Measurements from ENCODE around the gene CHRDL1. TPM values are rescaled to one million over a fixed set of nuclear protein-coding genes. Genes with fewer than 3 reads are reported as not detected.
A peak's percentile ranks its signal among the peaks of the same experiment; 100 is the strongest.

CHRDL1 gene, protein sequence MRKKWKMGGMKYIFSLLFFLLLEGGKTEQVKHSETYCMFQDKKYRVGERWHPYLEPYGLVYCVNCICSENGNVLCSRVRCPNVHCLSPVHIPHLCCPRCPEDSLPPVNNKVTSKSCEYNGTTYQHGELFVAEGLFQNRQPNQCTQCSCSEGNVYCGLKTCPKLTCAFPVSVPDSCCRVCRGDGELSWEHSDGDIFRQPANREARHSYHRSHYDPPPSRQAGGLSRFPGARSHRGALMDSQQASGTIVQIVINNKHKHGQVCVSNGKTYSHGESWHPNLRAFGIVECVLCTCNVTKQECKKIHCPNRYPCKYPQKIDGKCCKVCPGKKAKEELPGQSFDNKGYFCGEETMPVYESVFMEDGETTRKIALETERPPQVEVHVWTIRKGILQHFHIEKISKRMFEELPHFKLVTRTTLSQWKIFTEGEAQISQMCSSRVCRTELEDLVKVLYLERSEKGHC
- total RNA-seq, result 100 to 1,000 TPM; 107 to 170 (median 152) TPM

DNA sequence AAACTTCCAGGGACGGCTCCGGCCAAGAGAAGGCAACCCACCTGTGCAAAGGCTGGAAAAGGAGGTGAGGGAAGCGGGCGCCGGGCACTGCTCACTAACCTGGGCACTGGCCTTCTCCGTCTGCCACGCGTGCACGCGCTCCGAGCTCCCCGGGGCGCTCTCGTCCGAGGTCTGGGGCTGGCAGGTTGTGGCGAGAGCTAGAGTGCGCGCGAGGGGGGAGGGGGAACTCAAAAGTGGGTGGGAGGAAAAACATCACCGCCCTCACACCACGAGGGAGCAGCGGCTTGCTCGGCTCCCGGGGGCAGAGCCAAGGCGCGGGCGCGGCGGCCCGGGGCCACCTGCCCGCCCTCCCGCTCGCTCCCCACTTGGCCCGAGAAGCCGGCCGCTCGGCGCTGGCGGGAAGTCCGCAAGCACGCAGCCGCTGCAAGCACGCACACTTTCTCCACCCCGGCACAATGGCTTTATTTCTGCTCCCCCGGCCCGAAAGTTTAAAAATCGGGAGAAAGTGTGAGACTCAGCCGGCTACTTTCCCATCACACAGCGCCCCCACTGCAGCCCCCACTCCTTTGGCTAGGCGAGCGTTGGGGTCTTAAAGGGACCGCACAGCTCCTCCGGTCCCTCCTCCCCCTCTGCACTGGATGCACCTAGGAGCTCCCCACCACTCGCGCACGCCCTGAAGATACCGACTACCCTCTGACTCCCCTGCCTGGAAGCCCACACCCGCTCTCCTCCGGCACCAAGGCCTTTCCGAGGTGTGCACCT is at the start of gene CHRDL1:
Gene CHRDL1 (minus strand): TSS at position 173 of the 762 bp plus-strand sequence. CDS start 3,636 bp downstream, outside the sequence.
- Histone ChIP-seq H3K9me3 (no peaks in the 10 kb centered on the region), H3K4me3 (peak within 1 kb of the TSS; percentile 17 to 56 (median 37)), H3K27me3 (peaks cover 0 to 40% of the 10 kb centered on the region in 2 donors), H3K27ac (peak within 1 kb of the TSS in 3 of 4 donors; percentile 42 to 82 (median 50)), H3K4me1 (peaks cover 0 to 7% (median 0%) of the 10 kb centered on the region in 4 donors), H3K36me3 (no peaks in the 10 kb centered on the region)
- TF ChIP-seq POLR2A (IDR thresholded peaks at IDR 0.05) (peak in 1 of 2 donors; percentile 28), EP300 (IDR thresholded peaks at IDR 0.05) (peak in 1 of 2 donors; percentile 35)
- TF ChIP-seq, protein P1, sequence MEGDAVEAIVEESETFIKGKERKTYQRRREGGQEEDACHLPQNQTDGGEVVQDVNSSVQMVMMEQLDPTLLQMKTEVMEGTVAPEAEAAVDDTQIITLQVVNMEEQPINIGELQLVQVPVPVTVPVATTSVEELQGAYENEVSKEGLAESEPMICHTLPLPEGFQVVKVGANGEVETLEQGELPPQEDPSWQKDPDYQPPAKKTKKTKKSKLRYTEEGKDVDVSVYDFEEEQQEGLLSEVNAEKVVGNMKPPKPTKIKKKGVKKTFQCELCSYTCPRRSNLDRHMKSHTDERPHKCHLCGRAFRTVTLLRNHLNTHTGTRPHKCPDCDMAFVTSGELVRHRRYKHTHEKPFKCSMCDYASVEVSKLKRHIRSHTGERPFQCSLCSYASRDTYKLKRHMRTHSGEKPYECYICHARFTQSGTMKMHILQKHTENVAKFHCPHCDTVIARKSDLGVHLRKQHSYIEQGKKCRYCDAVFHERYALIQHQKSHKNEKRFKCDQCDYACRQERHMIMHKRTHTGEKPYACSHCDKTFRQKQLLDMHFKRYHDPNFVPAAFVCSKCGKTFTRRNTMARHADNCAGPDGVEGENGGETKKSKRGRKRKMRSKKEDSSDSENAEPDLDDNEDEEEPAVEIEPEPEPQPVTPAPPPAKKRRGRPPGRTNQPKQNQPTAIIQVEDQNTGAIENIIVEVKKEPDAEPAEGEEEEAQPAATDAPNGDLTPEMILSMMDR (IDR thresholded peaks at IDR 0.05), result no peak
- DNase-seq (ENCODE audit: low spot score in 2 of 2), result peak; percentile 27 to 49
- 7 to 31% methylated on average over 16 to 46 of the region's 60 CpGs for WGBS, 2 donors

DNA sequence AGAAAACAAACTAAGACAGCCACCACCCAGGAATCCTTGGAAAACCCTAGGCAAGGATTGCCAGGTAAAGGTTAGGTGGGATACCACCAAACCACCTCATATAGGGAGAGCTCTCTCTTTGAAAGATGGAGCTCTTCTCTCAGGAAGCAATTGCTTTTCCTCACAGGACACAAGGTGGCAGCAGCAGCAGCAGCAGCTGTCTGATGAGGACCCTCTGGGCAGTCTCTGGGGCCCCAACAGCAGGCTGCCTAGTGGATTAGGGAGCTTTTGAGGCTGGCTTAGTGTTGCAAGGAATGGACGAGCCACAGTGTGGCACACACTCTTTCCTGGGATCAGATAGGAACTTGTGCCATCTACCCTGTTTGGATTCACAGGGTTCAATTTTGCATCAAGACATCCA is 41.4 kb upstream of the CHRDL1 start:
- Histone ChIP-seq H3K9me3 (no peaks in the 10 kb centered on the region), H3K4me1 (no peaks in the 10 kb centered on the region), H3K4me3 (no peak overlapping the region), H3K36me3 (no peaks in the 10 kb centered on the region), H3K27ac (no peak overlapping the region), H3K27me3 (peaks cover 0 to 25% of the 10 kb centered on the region in 2 donors)
- DNase-seq (ENCODE audit: low spot score in 2 of 2), result no peak
- WGBS, 2 donors, result 45 to 60% methylated on average over 1 of the region's 1 CpG
- TF ChIP-seq, protein P1 (IDR thresholded peaks at IDR 0.05), result peak in 1 of 5 experiments; percentile 8
- TF ChIP-seq POLR2A (IDR thresholded peaks at IDR 0.05) (no peak), EP300 (IDR thresholded peaks at IDR 0.05) (no peak)

DNA sequence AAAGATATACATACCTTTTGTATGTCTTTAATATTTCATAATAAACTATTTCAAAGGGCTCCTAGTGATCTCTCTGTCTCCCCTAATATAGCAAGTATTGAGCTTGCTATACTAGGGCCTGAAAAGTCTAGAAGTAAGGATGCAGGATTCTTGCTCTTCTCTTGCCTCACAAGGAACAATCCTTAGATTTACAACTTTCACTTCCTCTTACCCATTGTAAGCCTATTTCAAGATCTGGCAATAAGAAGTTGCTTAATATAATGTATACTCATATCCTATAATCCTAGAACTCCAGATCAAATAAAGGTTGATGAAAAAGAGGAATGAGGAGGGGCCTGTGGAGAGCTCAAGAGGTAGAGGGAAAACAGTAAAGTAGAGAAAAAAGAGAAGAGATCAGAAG is 40.8 kb upstream of the CHRDL1 start:
- H3K9me3 ChIP-seq, result no peaks in the 10 kb centered on the region
- TF ChIP-seq, protein P1 (IDR thresholded peaks at IDR 0.05), result no peak
- TF ChIP-seq EP300 (IDR thresholded peaks at IDR 0.05) (no peak), POLR2A (IDR thresholded peaks at IDR 0.05) (no peak)
- H3K4me1 ChIP-seq, result no peaks in the 10 kb centered on the region
- no peaks in the 10 kb centered on the region for H3K36me3 ChIP-seq
- H3K27me3 ChIP-seq, result peaks cover 0 to 25% of the 10 kb centered on the region in 2 donors
- H3K4me3 ChIP-seq, result no peak overlapping the region
- DNase-seq (ENCODE audit: low spot score in 2 of 2), result no peak
- no peak overlapping the region for H3K27ac ChIP-seq

DNA sequence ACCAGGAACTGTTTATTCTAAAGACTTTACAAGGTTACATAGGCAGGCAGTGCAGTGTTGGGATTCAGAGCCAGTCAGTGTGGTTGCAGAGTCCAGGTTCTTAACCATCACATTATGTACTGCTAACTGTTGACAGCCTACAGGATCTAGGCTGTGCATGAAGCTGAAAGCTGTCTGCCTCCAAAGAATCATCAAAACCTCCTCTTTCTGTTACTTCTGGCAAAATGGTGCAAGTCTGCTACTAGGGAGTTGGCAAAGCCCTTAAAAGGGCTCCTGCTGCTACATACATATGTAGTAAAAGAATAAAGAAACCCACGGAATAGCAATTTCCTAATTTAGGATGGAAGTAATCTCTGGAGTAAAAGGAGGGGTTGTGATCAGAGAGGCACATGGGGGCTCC is 40.4 kb upstream of the CHRDL1 start:
- Histone ChIP-seq H3K9me3 (no peaks in the 10 kb centered on the region), H3K4me1 (no peaks in the 10 kb centered on the region), H3K36me3 (no peaks in the 10 kb centered on the region), H3K27me3 (peaks cover 0 to 25% of the 10 kb centered on the region in 2 donors), H3K27ac (no peak overlapping the region), H3K4me3 (no peak overlapping the region)
- TF ChIP-seq, protein P1 (IDR thresholded peaks at IDR 0.05), result no peak
- TF ChIP-seq POLR2A (IDR thresholded peaks at IDR 0.05), result no peak
- TF ChIP-seq EP300 (IDR thresholded peaks at IDR 0.05), result no peak
- WGBS, 2 donors, result 36 to 41% methylated on average over 1 of the region's 1 CpG
- DNase-seq (ENCODE audit: low spot score in 2 of 2), result no peak
